K562 (cell line): Measurements from ENCODE around the gene KRT33A. TPM values are rescaled to one million over a fixed set of nuclear protein-coding genes. Genes with fewer than 3 reads are reported as not detected.

Experiments used
- ATAC-seq: fragments of 200-7000 bp; cut with Tn5 transposase; 3 replicates; pipeline ENCODE4 v1.9.1; 2020; ENCODE audit warnings: moderate library complexity
- BruUV-seq: library from RNA; stranded (reverse); fragments of 400-500 nt; replicated peaks from 2 replicates; lab custom pipeline; 2021; lab: Mats Ljungman, UMichigan
- CTCF ChIA-PET: fragments of 300-600 bp; formaldehyde crosslinking; extraction: SDS; loops from one replicate; lab custom pipeline; 2021; ENCODE audit warnings: low intra/inter-chr PET ratio; lab: Yijun Ruan, JAX
- POLR2A ChIA-PET: fragments of 300-600, 350-650 bp; sonication (Branson Sonifier 250); formaldehyde crosslinking; extraction: SDS; loops from one replicate; lab custom pipeline; 2021; ENCODE audit warnings: antibody characterized with exemption, inconsistent platforms; lab: Yijun Ruan, JAX
- DNase-seq, 4 experiments: peaks; one replicate each; pipeline versions ENCODE4 v3.0.0 to v3.0.0-alpha.2; 2011 to 2018; ENCODE audit warnings: low spot score in 3 of 4, mixed read lengths in 3 of 4; ENCODE audit errors: extremely low read depth in 1 of 4
- FAIRE-seq: peaks from 2 replicates; lab custom pipeline; 2011; peaks lifted over from hg19 to GRCh38; lab: Jason Lieb, UNC
- H2AFZ ChIP-seq: 2 replicates; pipeline ENCODE4 v1.6.0; 2011; ENCODE audit warnings: low read depth, low read length, control low read depth, inconsistent platforms
- H3K27ac ChIP-seq: fragments of 200-600 bp; 3 replicates; pipeline ENCODE4 v1.8.0; 2011; ENCODE audit warnings: low read depth, mild to moderate bottlenecking, control low read depth, inconsistent platforms, low read length, moderate library complexity, mixed read lengths; ENCODE audit errors: extremely low read depth
- H3K27me3 ChIP-seq, 2 experiments: fragments of 300-600 bp in 1 of 2; 2 replicates in 1 of 2; 3 replicates in 1 of 2; pipeline versions ENCODE4 v1.6.0 to v1.8.0; 2011; ENCODE audit warnings: inconsistent platforms in 2 of 2, low read length in 2 of 2, mild to moderate bottlenecking in 1 of 2, mixed read lengths in 1 of 2, moderate library complexity in 1 of 2; ENCODE audit not compliant: control insufficient read depth in 2 of 2, insufficient read depth in 2 of 2
- H3K36me3 ChIP-seq: fragments of 300-600 bp; 3 replicates; pipeline ENCODE4 v1.8.0; 2011; ENCODE audit warnings: mild to moderate bottlenecking, low read length, inconsistent platforms; ENCODE audit not compliant: control insufficient read depth, insufficient read depth
- H3K4me1 ChIP-seq, 2 experiments: fragments of 200-600 bp in 1 of 2; replicated peaks in 1 of 2; 2 replicates in 1 of 2; 3 replicates in 1 of 2; pipeline versions ENCODE4 v1.5.1 to v1.8.0; 2011; ENCODE audit warnings: inconsistent platforms in 2 of 2, low read length in 2 of 2, mild to moderate bottlenecking in 1 of 2, mixed read lengths in 1 of 2, moderate library complexity in 1 of 2; ENCODE audit not compliant: control insufficient read depth in 2 of 2, insufficient read depth in 2 of 2
- H3K4me2 ChIP-seq: 2 replicates; pipeline ENCODE4 v1.6.1; 2011; ENCODE audit warnings: low read length, control low read depth, inconsistent platforms, mixed read lengths; ENCODE audit not compliant: insufficient read depth
- H3K4me3 ChIP-seq: fragments of 200-600 bp; sonication (generic), shearing (Covaris generic); 2 replicates; pipeline ENCODE4 v1.5.1; 2016; ENCODE audit warnings: control low read depth, inconsistent platforms
- H3K79me2 ChIP-seq: fragments of 200-600 bp; 3 replicates; pipeline ENCODE4 v1.8.0; 2011; ENCODE audit warnings: low read length, inconsistent platforms; ENCODE audit not compliant: control insufficient read depth, insufficient read depth
- H3K9ac ChIP-seq, 2 experiments: 2 replicates each; pipeline versions ENCODE4 v1.6.0 to v1.6.1; 2011; ENCODE audit warnings: low read depth in 2 of 2, low read length in 2 of 2, control low read depth in 1 of 2, inconsistent platforms in 1 of 2, mild to moderate bottlenecking in 1 of 2, mixed read lengths in 1 of 2; ENCODE audit not compliant: insufficient read depth in 1 of 2
- H3K9me1 ChIP-seq: one replicate; pipeline ENCODE4 v1.6.0; 2011; ENCODE audit warnings: inconsistent platforms, mild to moderate bottlenecking, low read length, moderate library complexity; ENCODE audit not compliant: control insufficient read depth, insufficient read depth
- H3K9me3 ChIP-seq: replicated peaks from 2 replicates; pipeline ENCODE4 v1.5.1; 2011; ENCODE audit warnings: low read depth, low read length, inconsistent platforms; ENCODE audit not compliant: control insufficient read depth, insufficient read depth
- H4K20me1 ChIP-seq: replicated peaks from 2 replicates; pipeline ENCODE4 v1.6.1; 2011; ENCODE audit warnings: low read length, inconsistent platforms, mixed read lengths; ENCODE audit not compliant: control insufficient read depth, insufficient read depth
- BHLHE40 ChIP-seq: IDR thresholded peaks from 2 replicates; pipeline ENCODE4 v1.6.1; 2011; ENCODE audit warnings: low read length, improper control_type of control experiment
- CCNT2 ChIP-seq: IDR thresholded peaks from 2 replicates; pipeline ENCODE4 v1.6.1; 2011; ENCODE audit warnings: borderline replicate concordance, low read depth, mild to moderate bottlenecking, moderate library complexity, mixed read lengths, low read length; ENCODE audit not compliant: insufficient read length; ENCODE audit errors: extremely low read depth
- CEBPB ChIP-seq: fragments of 450-650 bp; IDR thresholded peaks from 2 replicates; pipeline ENCODE4 v1.6.1; 2016; ENCODE audit warnings: missing genetic modification characterization, missing compliant biosample characterization
- CEBPG ChIP-seq, 3 experiments: fragments of 200-800 bp in 1 of 3; sonication (Bioruptor generic) in 1 of 3; sonication (generic) in 1 of 3; formaldehyde crosslinking in 1 of 3; IDR thresholded peaks in 2 of 3; conservative IDR thresholded peaks in 1 of 3; 2 replicates each; pipeline versions ENCODE4 v1.6.1 to v1.8.0; 2016 to 2022; ENCODE audit warnings: missing compliant biosample characterization in 2 of 3, missing genetic modification characterization in 2 of 3, mild to moderate bottlenecking in 1 of 3, missing genetic modification reagents in 1 of 3
- CEBPZ ChIP-seq: fragments of 150-350 bp; IDR thresholded peaks from 2 replicates; pipeline ENCODE4 v1.6.1; 2014; ENCODE audit warnings: low read depth, mild to moderate bottlenecking, low read length, borderline replicate concordance
- HES1 ChIP-seq: fragments of 450-650 bp; IDR thresholded peaks from 2 replicates; pipeline ENCODE4 v1.6.1; 2016; ENCODE audit warnings: low read depth, mild to moderate bottlenecking, moderate library complexity
- TCF7 ChIP-seq: sonication (generic); IDR thresholded peaks from 2 replicates; pipeline ENCODE4 v1.6.1; 2016; ENCODE audit warnings: antibody characterized with exemption, borderline replicate concordance
- TEAD1 ChIP-seq, 2 experiments: fragments of 450-650 bp in 1 of 2; sonication (generic) in 1 of 2; formaldehyde crosslinking; IDR thresholded peaks; 2 replicates each; pipeline versions ENCODE4 v1.4.0 to v1.8.0; 2020 to 2022; ENCODE audit warnings: mild to moderate bottlenecking in 2 of 2, missing genetic modification reagents in 1 of 2
- WGBS: fragments of 100-300 bp; shearing (Covaris generic); methylation state at CpG from one replicate; pipeline ENCODE4 v1.1.6; 2016; ENCODE audit warnings: low coverage, mixed read lengths; ENCODE audit not compliant: insufficient coverage; ENCODE audit errors: missing lambda C conversion rate; 5-methylcytosine and 5-hydroxymethylcytosine counted together
- in situ Hi-C: fragments of 300-500 bp; cut with MboI; formaldehyde crosslinking; loops from 4 replicates; pipeline ENCODE4 v1.15.0; 2018; ENCODE audit warnings: inconsistent platforms, mixed read lengths
- intact Hi-C: fragments of 100-400 bp; cut with micrococcal nuclease; formaldehyde crosslinking; loops from 2 replicates; pipeline ENCODE4 v1.14.2; 2022
- polyA plus RNA-seq, 8 experiments: library from polyadenylated mRNA; depleted of rRNA in 4 of 8; stranded (reverse) in 5 of 8; unstranded in 3 of 8; fragments of >200 nt; fragmentation: Nextera tagmentation in 2 of 8; fragmentation: Illumina TruSeq in 1 of 8; extraction: Ambion mirVana in 2 of 8; extraction: Trizol in 1 of 8; gene quantifications; 2 replicates each; pipeline versions ENCODE4 v1.2.1 to v1.2.3, GENCODE V29; 2011 to 2014; ENCODE audit warnings: inconsistent platforms in 1 of 8, missing spikeins in 1 of 8
- total RNA-seq, 7 experiments: library from RNA; depleted of rRNA in 6 of 7; stranded (reverse); fragments of >200 nt in 6 of 7; fragmentation: Illumina TruSeq in 2 of 7; extraction: Trizol in 2 of 7; gene quantifications; 2 replicates each; pipeline versions ENCODE4 v1.2.1 to v1.2.3, GENCODE V29; 2011 to 2021; ENCODE audit warnings: low replicate concordance in 1 of 7
- TF ChIP-seq, protein P1 (sequence below): sonication (generic); formaldehyde crosslinking; IDR thresholded peaks from 2 replicates; pipeline ENCODE4 v1.8.0; 2022; ENCODE audit warnings: missing genetic modification reagents, mild to moderate bottlenecking, moderate library complexity, borderline replicate concordance

Gene KRT33A
- total and polyA plus RNA-seq, 9 of the 15 experiments (the other 6 are each of a cell fraction or from before 2014, with no cell fraction given): not detected

- Histone ChIP-seq H3K9ac (no peak overlapping the region), H3K27ac (no peak overlapping the region), H3K4me3 (no peak overlapping the region), H2AFZ (no peak overlapping the region), H3K27me3 (peaks cover 5 to 35% of the 10 kb centered on the region in 2 experiments; a peak in 4 of 5 replicates), H3K4me2 (no peak overlapping the region), H3K4me1 (no peaks in the 10 kb centered on the region), H3K79me2 (no peaks in the 10 kb centered on the region), H3K9me1 (no peaks in the 10 kb centered on the region), H3K36me3 (no peaks in the 10 kb centered on the region), H4K20me1 (no peaks in the 10 kb centered on the region), H3K9me3 (no peaks in the 10 kb centered on the region)
- no peak for TF ChIP-seq TCF7
- peak; percentile 79 for TF ChIP-seq CEBPB (tag)
- no peak for TF ChIP-seq CEBPG (CRISPR knock-in tag; IDR thresholded peaks at IDR 0.05)
- TF ChIP-seq CEBPG (tag; conservative IDR thresholded peaks at IDR 0.05 in 1 of 2, IDR thresholded peaks at IDR 0.05 in 1 of 2): peak; percentile 57 to 76; a peak in 3 of 4 replicates
- no peak for ATAC-seq
- in situ Hi-C loops: no loop called here
- ChIA-PET CTCF (no interaction called here), POLR2A (no interaction called here)
- no TSS peak for BruUV-seq
- no peak for DNase-seq
- 12% methylated on average over 1 of the region's 1 CpG for WGBS
- FAIRE-seq: no peak
- intact Hi-C loops: no loop called here
These were observed 33.1 kb upstream of the KRT33A start for GRCh38 chr17:41383690-41384089.

DNA sequence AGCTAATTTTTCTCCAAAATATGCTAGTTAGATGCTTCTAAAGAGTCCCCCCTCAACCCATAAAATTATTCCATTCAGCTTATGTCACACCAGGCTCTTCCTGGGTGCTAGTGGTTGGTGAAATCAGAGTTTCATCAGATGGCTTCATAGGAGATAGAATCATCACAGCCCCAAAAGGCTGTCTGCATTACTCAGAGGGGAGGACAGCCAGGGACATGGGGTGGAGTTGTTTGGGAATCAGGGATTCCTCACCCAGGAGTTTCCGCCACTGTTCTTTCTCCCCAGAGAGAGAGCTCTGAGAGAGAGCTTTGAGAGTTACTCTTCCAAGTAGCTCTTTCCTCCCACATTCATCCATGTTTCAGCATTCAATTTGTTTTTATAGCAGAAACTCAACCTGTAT is 31.8 kb upstream of the KRT33A start:
- no peak for DNase-seq
- no peaks in the 10 kb centered on the region for H3K79me2 ChIP-seq
- BruUV-seq: no TSS peak
- CTCF ChIA-PET: interaction anchor here (0.6 kb wide), 1 partner anchor 280 kb away, joined by 3 read pairs; no protein-coding TSS in a partner anchor
- FAIRE-seq: no peak
- in situ Hi-C loops: no loop called here
- H3K4me1 ChIP-seq: no peaks in the 10 kb centered on the region
- H3K27me3 ChIP-seq: peaks cover 5 to 43% of the 10 kb centered on the region in 2 experiments; a peak in 4 of 5 replicates
- intact Hi-C loops: no loop called here
- no peak overlapping the region for H3K9ac ChIP-seq
- ATAC-seq: no peak
- POLR2A ChIA-PET: interaction anchor here (0.6 kb wide), 1 partner anchor 57 kb away, joined by 3 read pairs; no protein-coding TSS in a partner anchor
- WGBS: 0% methylated on average over 1 of the region's 1 CpG
- H3K27ac ChIP-seq: no peak overlapping the region
- no peak overlapping the region for H3K4me3 ChIP-seq
- no peak overlapping the region for H2AFZ ChIP-seq
- H3K4me2 ChIP-seq: no peak overlapping the region
- H3K9me3 ChIP-seq: no peaks in the 10 kb centered on the region
- no peaks in the 10 kb centered on the region for H3K36me3 ChIP-seq
- H4K20me1 ChIP-seq: no peaks in the 10 kb centered on the region
- H3K9me1 ChIP-seq: no peaks in the 10 kb centered on the region
- no peak for TF ChIP-seq BHLHE40
- TF ChIP-seq CCNT2: no peak
- no peak for TF ChIP-seq TEAD1 (CRISPR knock-in tag; IDR thresholded peaks at IDR 0.05)
- TF ChIP-seq, protein P1, sequence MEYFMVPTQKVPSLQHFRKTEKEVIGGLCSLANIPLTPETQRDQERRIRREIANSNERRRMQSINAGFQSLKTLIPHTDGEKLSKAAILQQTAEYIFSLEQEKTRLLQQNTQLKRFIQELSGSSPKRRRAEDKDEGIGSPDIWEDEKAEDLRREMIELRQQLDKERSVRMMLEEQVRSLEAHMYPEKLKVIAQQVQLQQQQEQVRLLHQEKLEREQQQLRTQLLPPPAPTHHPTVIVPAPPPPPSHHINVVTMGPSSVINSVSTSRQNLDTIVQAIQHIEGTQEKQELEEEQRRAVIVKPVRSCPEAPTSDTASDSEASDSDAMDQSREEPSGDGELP (CRISPR knock-in tag): no peak
- no peak for TF ChIP-seq HES1
- TF ChIP-seq CEBPZ: no peak
